GM23248 (cell line): ENCODE measurements around the gene FBXO27. TPM values are rescaled to one million over a fixed set of nuclear protein-coding genes. Genes with fewer than 3 reads are reported as not detected.

Experiments used
- DNase-seq: peaks from one replicate; pipeline ENCODE4 v3.0.0-alpha.2; 2015
- H2AFZ ChIP-seq: fragments of 200-600 bp; sonication (generic); 2 replicates; pipeline ENCODE4 v1.6.1; 2016; ENCODE audit warnings: antibody characterized with exemption
- H3F3A ChIP-seq: fragments of 200-600 bp; sonication (generic); 2 replicates; pipeline ENCODE4 v1.6.1; 2016; ENCODE audit warnings: mild to moderate bottlenecking, antibody characterized with exemption, mixed run types; ENCODE audit not compliant: insufficient read depth
- H3K27ac ChIP-seq: fragments of 200-600 bp; sonication (generic); 2 replicates; pipeline ENCODE4 v1.5.1; 2016; ENCODE audit warnings: mild to moderate bottlenecking
- H3K27me3 ChIP-seq: fragments of 200-600 bp; sonication (generic); replicated peaks from 2 replicates; pipeline ENCODE4 v1.6.1; 2016; ENCODE audit warnings: mild to moderate bottlenecking; ENCODE audit not compliant: insufficient read depth
- H3K36me3 ChIP-seq: fragments of 200-600 bp; sonication (generic); 2 replicates; pipeline ENCODE4 v1.6.1; 2016; ENCODE audit warnings: low read depth, mild to moderate bottlenecking
- H3K4me1 ChIP-seq: fragments of 200-600 bp; sonication (generic); 2 replicates; pipeline ENCODE4 v1.6.1; 2016; ENCODE audit warnings: mild to moderate bottlenecking; ENCODE audit not compliant: insufficient read depth
- H3K4me2 ChIP-seq: fragments of 200-600 bp; sonication (generic); one replicate; pipeline ENCODE4 v1.6.1; 2016; ENCODE audit warnings: mild to moderate bottlenecking; ENCODE audit not compliant: unreplicated experiment
- H3K4me3 ChIP-seq: fragments of 200-600 bp; sonication (generic); 2 replicates; pipeline ENCODE4 v1.5.1; 2016; ENCODE audit warnings: mild to moderate bottlenecking
- H3K79me2 ChIP-seq: fragments of 200-600 bp; sonication (generic); 2 replicates; pipeline ENCODE4 v1.6.1; 2016; ENCODE audit warnings: mild to moderate bottlenecking; ENCODE audit not compliant: insufficient read depth
- H3K9ac ChIP-seq: fragments of 200-600 bp; sonication (generic); 2 replicates; pipeline ENCODE4 v1.6.1; 2016; ENCODE audit warnings: mild to moderate bottlenecking
- H3K9me2 ChIP-seq: fragments of 200-600 bp; sonication (generic); 2 replicates; pipeline ENCODE4 v1.6.1; 2016; ENCODE audit warnings: mixed run types, mild to moderate bottlenecking, moderate library complexity; ENCODE audit not compliant: insufficient read depth
- H3K9me3 ChIP-seq: fragments of 200-600 bp; sonication (generic); one replicate; pipeline ENCODE4 v1.6.1; 2017; ENCODE audit warnings: low read depth
- H4K20me1 ChIP-seq: fragments of 200-600 bp; sonication (generic); 2 replicates; pipeline ENCODE4 v1.6.0; 2016; ENCODE audit not compliant: insufficient read depth
- EZH2 ChIP-seq: fragments of 200-600 bp; sonication (generic); IDR thresholded peaks from 2 replicates; pipeline ENCODE4 v1.6.1; 2018; ENCODE audit warnings: antibody characterized with exemption, mild to moderate bottlenecking; ENCODE audit not compliant: insufficient read depth, poor library complexity, severe bottlenecking
- EZH2phosphoT487 ChIP-seq: fragments of 200-600 bp; sonication (generic); IDR thresholded peaks from 2 replicates; pipeline ENCODE4 v1.6.1; 2018; ENCODE audit warnings: antibody characterized with exemption, moderate library complexity, mild to moderate bottlenecking, low read depth; ENCODE audit not compliant: insufficient read depth
- WGBS, 2 experiments: methylation state at CpG; one replicate each; pipeline ENCODE4 v1.1.6; 2015 to 2017; ENCODE audit warnings: low lambda C conversion rate in 2 of 2, low coverage in 1 of 2; ENCODE audit errors: missing lambda C conversion rate in 2 of 2; 5-methylcytosine and 5-hydroxymethylcytosine counted together
- in situ Hi-C: fragments of 300-500 bp; cut with MboI; formaldehyde crosslinking; loops from 2 replicates; pipeline ENCODE4 v1.15.0; 2020
- polyA plus RNA-seq: library from polyadenylated mRNA; unstranded; fragments of >200 nt; fragmentation: Nextera tagmentation; extraction: Ambion mirVana; gene quantifications from 2 replicates; pipeline ENCODE4 v1.2.1, GENCODE V29; 2016
- total RNA-seq: library from RNA; depleted of rRNA; stranded (reverse); fragments of >200 nt; shearing (Covaris generic); gene quantifications from 2 replicates; pipeline ENCODE4 v1.2.3, GENCODE V29; 2014

Gene FBXO27
- total and polyA plus RNA-seq, 2 experiments from 2014 or later: 0.54 to 4.0 TPM

GRCh38 chr19:39037194-39037593 is 4.8 kb upstream of the FBXO27 start:
- no peak overlapping the region for H3K4me2 ChIP-seq
- H3K9me3 ChIP-seq: no peaks in the 10 kb centered on the region
- no peaks in the 10 kb centered on the region for H3F3A ChIP-seq
- no peaks in the 10 kb centered on the region for H3K36me3 ChIP-seq
- H4K20me1 ChIP-seq: no peaks in the 10 kb centered on the region
- H3K79me2 ChIP-seq: no peaks in the 10 kb centered on the region
- H2AFZ ChIP-seq: no peak overlapping the region
- in situ Hi-C loops: no loop called here
- no peak for DNase-seq
- no peak overlapping the region for H3K4me3 ChIP-seq
- no peaks in the 10 kb centered on the region for H3K9me2 ChIP-seq
- WGBS, 2 experiments: 8 to 28% methylated on average over 2 of the region's 2 CpGs
- H3K9ac ChIP-seq: no peak overlapping the region
- no peak overlapping the region for H3K27ac ChIP-seq
- H3K4me1 ChIP-seq: no peaks in the 10 kb centered on the region
- peaks cover 3% of the 10 kb centered on the region; the same call in 1 of the 2 replicates for H3K27me3 ChIP-seq
- no peak for TF ChIP-seq EZH2phosphoT487
- no peak for TF ChIP-seq EZH2

- in situ Hi-C loops: no loop called here
- Histone ChIP-seq H3K9ac (no peak overlapping the region), H3K79me2 (no peaks in the 10 kb centered on the region), H3K9me3 (no peaks in the 10 kb centered on the region), H2AFZ (no peak overlapping the region), H3K27me3 (peaks cover 3% of the 10 kb centered on the region; the same call in 1 of the 2 replicates), H3F3A (no peaks in the 10 kb centered on the region), H3K9me2 (no peaks in the 10 kb centered on the region), H3K4me3 (no peak overlapping the region), H3K4me1 (no peaks in the 10 kb centered on the region), H3K27ac (no peak overlapping the region), H3K4me2 (no peak overlapping the region), H4K20me1 (no peaks in the 10 kb centered on the region), H3K36me3 (no peaks in the 10 kb centered on the region)
- no peak for TF ChIP-seq EZH2phosphoT487
- TF ChIP-seq EZH2: no peak
- no peak for DNase-seq
Measured at GRCh38 chr19:39036581-39036980, 4.2 kb upstream of the FBXO27 start.

GRCh38 chr19:39031368-39032062 is 834 bp downstream of the FBXO27 start:
- in situ Hi-C loops: no loop called here
- no peaks in the 10 kb centered on the region for H3K9me2 ChIP-seq
- H3K36me3 ChIP-seq: no peaks in the 10 kb centered on the region
- WGBS, 2 experiments: 0 to 1% methylated on average over 26 to 47 of the region's 49 CpGs
- DNase-seq: peak; percentile 73
- no peaks in the 10 kb centered on the region for H3K79me2 ChIP-seq
- no peaks in the 10 kb centered on the region for H3F3A ChIP-seq
- H3K4me3 ChIP-seq: peak overlapping the region; percentile 81
- no peak overlapping the region for H3K27ac ChIP-seq
- no peaks in the 10 kb centered on the region for H3K4me1 ChIP-seq
- H3K4me2 ChIP-seq: peak overlapping the region; percentile 87
- H4K20me1 ChIP-seq: no peaks in the 10 kb centered on the region
- no peaks in the 10 kb centered on the region for H3K9me3 ChIP-seq
- H2AFZ ChIP-seq: peak overlapping the region; percentile 91
- peak overlapping the region; percentile 37 for H3K9ac ChIP-seq
- TF ChIP-seq EZH2phosphoT487: no peak
- TF ChIP-seq EZH2: no peak
- H3K27me3 ChIP-seq: peaks cover 3% of the 10 kb centered on the region; the same call in 1 of the 2 replicates

GRCh38 chr19:39030854-39031367 is 1.4 kb downstream of the FBXO27 start:
- Histone ChIP-seq H3K9me2 (no peaks in the 10 kb centered on the region), H3K9ac (no peak overlapping the region), H3K4me3 (peak overlapping the region; percentile 81), H3K4me2 (peak overlapping the region; percentile 87), H3K27ac (no peak overlapping the region), H3K4me1 (no peaks in the 10 kb centered on the region), H3K27me3 (peaks cover 3% of the 10 kb centered on the region; the same call in 1 of the 2 replicates), H3K79me2 (no peaks in the 10 kb centered on the region), H2AFZ (no peak overlapping the region), H4K20me1 (no peaks in the 10 kb centered on the region), H3K36me3 (no peaks in the 10 kb centered on the region), H3F3A (no peaks in the 10 kb centered on the region), H3K9me3 (no peaks in the 10 kb centered on the region)
- no peak for DNase-seq
- WGBS, 2 experiments: 41 to 45% methylated on average over 11 of the region's 11 CpGs
- in situ Hi-C loops: no loop called here
- TF ChIP-seq EZH2 (no peak), EZH2phosphoT487 (no peak)
